HEK293 (cell line): ENCODE results near the gene PIP4K2C.
A peak's percentile ranks its signal among the peaks of the same experiment; 100 is the strongest.
"Not testable (repeated sequence)": the region's sequence is repeated elsewhere in the genome, so short reads cannot be mapped to it uniquely, and the experiment has no call there.

Experiments used
- CTCF ChIA-PET: fragments of 350-600 bp; formaldehyde crosslinking; extraction: SDS; loops from one replicate; lab custom pipeline; 2021; ENCODE audit warnings: antibody characterized with exemption; lab: Yijun Ruan, JAX
- POLR2A ChIA-PET: fragments of 300-600 bp; formaldehyde crosslinking; extraction: SDS; loops from one replicate; lab custom pipeline; 2020; ENCODE audit warnings: antibody characterized with exemption, inconsistent platforms; lab: Yijun Ruan, JAX
- H3K27ac ChIP-seq: fragments of 200-500 bp; sonication (Bioruptor generic); 2 replicates; pipeline ENCODE4 v1.5.1; 2014; ENCODE audit warnings: low read depth, low read length, control low read depth, inconsistent platforms; ENCODE audit errors: extremely low read depth
- H3K36me3 ChIP-seq, 2 experiments: fragments of 200-500 bp in 1 of 2; sonication (Bioruptor generic) in 1 of 2; 1 replicate in 1 of 2; 2 replicates in 1 of 2; pipeline ENCODE4 v1.5.1; 2014 to 2017; ENCODE audit warnings: inconsistent platforms in 2 of 2, low read length in 2 of 2; ENCODE audit not compliant: control insufficient read depth in 2 of 2, insufficient read depth in 1 of 2
- H3K4me1 ChIP-seq: fragments of 200-500 bp; sonication (Bioruptor generic); 2 replicates; pipeline ENCODE4 v1.5.1; 2014; ENCODE audit warnings: mild to moderate bottlenecking, low read length, inconsistent platforms; ENCODE audit not compliant: control insufficient read depth, insufficient read depth
- H3K4me3 ChIP-seq: 2 replicates; pipeline ENCODE4 v1.5.1; 2011; ENCODE audit warnings: low read depth, mild to moderate bottlenecking, control low read depth, low read length, moderate library complexity
- H3K9me3 ChIP-seq: fragments of 200-500 bp; sonication (Bioruptor generic); 2 replicates; pipeline ENCODE4 v1.5.1; 2014; ENCODE audit warnings: low read depth, low read length, inconsistent platforms; ENCODE audit not compliant: control insufficient read depth, insufficient read depth
- EGR2 ChIP-seq: fragments of 450-650 bp; formaldehyde crosslinking; IDR thresholded peaks from 2 replicates; pipeline ENCODE4 v1.5.1; 2016; ENCODE audit warnings: low read depth, missing biosample characterization, missing genetic modification characterization
- HOXA7 ChIP-seq: sonication (generic); formaldehyde crosslinking; IDR thresholded peaks from 2 replicates; pipeline ENCODE4 v1.8.1; 2022; ENCODE audit warnings: missing genetic modification reagents, borderline replicate concordance
- KLF1 ChIP-seq: fragments of 450-650 bp; formaldehyde crosslinking; IDR thresholded peaks from 2 replicates; pipeline ENCODE4 v1.5.1; 2016; ENCODE audit warnings: missing biosample characterization, missing genetic modification characterization
- SCRT1 ChIP-seq: fragments of 450-650 bp; formaldehyde crosslinking; IDR thresholded peaks from 2 replicates; pipeline ENCODE4 v1.5.1; 2016; ENCODE audit warnings: missing biosample characterization, missing genetic modification characterization, borderline replicate concordance
- YY1 ChIP-seq: fragments of 450-650 bp; formaldehyde crosslinking; IDR thresholded peaks from 2 replicates; pipeline ENCODE4 v1.5.1; 2018; ENCODE audit warnings: missing biosample characterization, missing genetic modification characterization
- ZNF121 ChIP-seq: fragments of 450-650 bp; formaldehyde crosslinking; IDR thresholded peaks from 2 replicates; pipeline ENCODE4 v1.5.1; 2016; ENCODE audit warnings: missing biosample characterization, missing genetic modification characterization
- ZNF174 ChIP-seq: fragments of 450-650 bp; formaldehyde crosslinking; IDR thresholded peaks from 2 replicates; pipeline ENCODE4 v1.5.0; 2017; ENCODE audit warnings: missing biosample characterization, mild to moderate bottlenecking, missing genetic modification characterization
- ZNF239 ChIP-seq: fragments of 450-650 bp; formaldehyde crosslinking; IDR thresholded peaks from 2 replicates; pipeline ENCODE4 v1.5.1; 2016; ENCODE audit warnings: missing biosample characterization, missing genetic modification characterization
- ZNF335 ChIP-seq: fragments of 450-650 bp; formaldehyde crosslinking; conservative IDR thresholded peaks from 2 replicates; pipeline ENCODE4 v1.5.1; 2016; ENCODE audit warnings: missing biosample characterization, missing genetic modification characterization
- ZNF394 ChIP-seq: fragments of 450-650 bp; formaldehyde crosslinking; IDR thresholded peaks from 2 replicates; pipeline ENCODE4 v1.5.1; 2016; ENCODE audit warnings: missing biosample characterization, missing genetic modification characterization, mild to moderate bottlenecking, moderate library complexity, borderline replicate concordance
- ZNF521 ChIP-seq: fragments of 450-650 bp; formaldehyde crosslinking; IDR thresholded peaks from 2 replicates; pipeline ENCODE4 v1.5.1; 2017; ENCODE audit warnings: missing biosample characterization, mild to moderate bottlenecking, missing genetic modification characterization
- ZNF549 ChIP-seq: fragments of 450-650 bp; IDR thresholded peaks from 2 replicates; pipeline ENCODE4 v1.5.1; 2018; ENCODE audit warnings: missing biosample characterization, missing genetic modification characterization, mild to moderate bottlenecking, inconsistent platforms, moderate library complexity
- ZNF670 ChIP-seq: fragments of 450-650 bp; formaldehyde crosslinking; IDR thresholded peaks from 2 replicates; pipeline ENCODE4 v1.5.1; 2016; ENCODE audit warnings: missing biosample characterization, missing genetic modification characterization, low read depth
- ZNF747 ChIP-seq: fragments of 450-650 bp; formaldehyde crosslinking; IDR thresholded peaks from 2 replicates; pipeline ENCODE4 v1.5.1; 2016; ENCODE audit warnings: missing biosample characterization, missing genetic modification characterization
- TF ChIP-seq, protein P1 (sequence below): fragments of 450-650 bp; formaldehyde crosslinking; IDR thresholded peaks from 2 replicates; pipeline ENCODE4 v1.5.1; 2016; ENCODE audit warnings: missing biosample characterization, missing genetic modification characterization
- TF ChIP-seq, protein P2 (sequence below): fragments of 450-650 bp; formaldehyde crosslinking; IDR thresholded peaks from 2 replicates; pipeline ENCODE4 v1.5.1; 2017; ENCODE audit warnings: missing biosample characterization, missing genetic modification characterization

PIP4K2C gene

DNA sequence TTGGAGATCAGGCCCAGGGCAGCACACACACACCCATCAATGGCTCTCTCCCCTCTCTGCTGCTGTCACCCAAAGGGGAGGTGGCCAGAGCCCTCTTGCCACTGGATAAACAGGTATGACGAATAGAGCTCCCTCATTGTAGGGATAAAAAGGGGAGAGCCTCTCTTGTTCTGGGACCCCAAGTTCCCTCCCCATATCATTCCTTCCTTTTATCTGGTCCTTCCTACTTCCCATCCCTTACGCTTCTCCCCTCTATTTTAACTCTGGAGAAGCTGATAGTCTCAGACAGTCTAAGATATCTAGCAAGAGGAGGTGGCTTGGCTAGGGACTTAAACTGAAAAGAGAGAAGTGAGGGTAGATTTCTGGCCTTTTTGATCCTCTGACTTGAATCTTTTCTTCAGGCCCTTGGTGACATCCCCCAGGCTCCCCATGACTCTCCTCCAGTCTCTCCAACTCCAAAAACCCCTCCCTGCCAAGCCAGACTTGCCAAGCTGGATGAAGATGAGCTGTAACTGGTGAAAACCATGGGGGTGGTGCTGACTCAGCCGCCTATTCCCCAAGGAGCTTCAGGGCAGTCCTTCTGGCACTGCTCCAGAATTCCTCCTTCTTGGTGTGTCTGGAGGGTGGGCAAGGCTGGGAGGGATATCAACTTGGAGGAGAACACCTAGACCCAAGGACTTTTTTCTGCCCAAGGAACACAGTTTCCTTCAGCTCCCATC lies 25.6 kb downstream of the PIP4K2C start (continued):
- TF ChIP-seq YY1 (tag by site-specific recombination) (no peak), EGR2 (tag by site-specific recombination) (peak; percentile 54; the same call in 1 of the 2 replicates)

DNA sequence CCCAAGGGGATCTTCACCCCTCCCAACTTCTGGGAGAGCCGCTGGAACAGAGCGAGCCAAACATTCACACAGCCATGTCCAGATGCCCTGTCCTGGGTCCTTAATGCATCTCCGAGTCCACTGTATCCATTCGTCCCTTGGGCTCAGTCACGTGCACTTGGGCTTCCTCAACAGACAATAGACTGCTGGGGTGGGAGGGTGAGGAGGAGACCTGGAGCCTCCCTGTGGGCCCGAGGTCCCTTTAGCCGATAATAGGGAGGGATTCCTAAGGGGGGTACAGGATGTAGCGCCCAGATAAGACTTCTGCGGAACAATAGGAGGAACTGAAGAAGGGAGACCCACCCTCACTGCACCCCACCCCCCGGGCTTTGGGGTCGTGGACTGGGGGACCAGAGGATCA lies 26.9 kb downstream of the PIP4K2C start:
- ChIA-PET CTCF (interaction anchor here (0.7 kb wide), 1 partner anchor 15 kb away, joined by 4 read pairs; no protein-coding TSS in a partner anchor), POLR2A (no interaction called here)
- TF ChIP-seq ZNF121 (tag by site-specific recombination): no peak
- Histone ChIP-seq H3K4me3 (no peak overlapping the region), H3K36me3 (peaks cover 0 to 66% of the 10 kb centered on the region in 2 experiments; a peak in 1 of 3 replicates), H3K4me1 (no peaks in the 10 kb centered on the region), H3K9me3 (no peaks in the 10 kb centered on the region), H3K27ac (no peak overlapping the region)

DNA sequence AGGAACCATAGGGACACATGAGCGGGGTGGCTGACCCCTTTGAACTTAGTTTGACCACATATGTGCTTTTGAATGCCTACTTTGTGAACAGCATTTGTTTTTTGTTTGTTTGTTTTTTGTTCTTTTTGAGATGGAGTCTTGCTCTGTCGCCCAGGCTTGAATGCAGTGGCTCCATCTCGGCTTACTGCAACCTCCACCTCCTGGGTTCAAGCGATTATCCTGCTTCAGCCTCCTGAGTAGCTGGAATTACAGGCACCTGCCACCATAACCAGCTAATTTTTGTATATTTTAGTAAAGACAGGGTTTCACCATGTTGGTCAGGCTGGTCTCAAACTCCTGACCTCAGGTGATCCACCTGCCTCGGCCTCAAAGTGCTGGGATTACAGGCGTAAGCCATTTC lies 27.4 kb downstream of the PIP4K2C start:
- POLR2A ChIA-PET, H3K27ac ChIP-seq, H3K9me3 ChIP-seq, H3K4me1 ChIP-seq, H3K4me3 ChIP-seq: not testable (repeated sequence)
- peaks cover 0 to 62% of the 10 kb centered on the region in 2 experiments; a peak in 1 of 3 replicates for H3K36me3 ChIP-seq
- CTCF ChIA-PET: interaction anchor here (1.6 kb wide), 1 partner anchor 12 kb away, joined by 4 read pairs; no protein-coding TSS in a partner anchor

DNA sequence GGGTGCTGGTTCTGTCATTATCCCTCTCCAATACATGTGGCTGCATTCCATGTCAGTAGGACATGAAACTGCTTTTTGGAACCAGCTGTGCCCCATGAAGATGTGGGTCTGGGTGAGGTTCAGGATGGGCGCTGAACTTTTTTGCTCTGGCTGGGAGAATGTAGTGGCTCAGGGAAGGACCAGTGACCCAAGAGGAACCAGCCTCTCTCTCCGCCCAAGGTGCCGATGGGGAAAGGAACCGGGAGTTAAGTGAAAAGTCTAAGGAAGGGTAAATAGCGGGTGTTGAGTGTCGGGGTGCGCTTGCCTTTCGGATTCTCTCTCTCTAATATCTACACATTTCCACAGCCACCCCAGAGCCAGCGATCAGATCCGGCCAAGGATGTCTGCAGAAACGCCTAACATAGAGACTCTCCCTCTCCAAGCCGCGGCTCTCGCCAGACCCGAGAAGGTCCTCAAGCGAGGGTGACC lies 28.0 kb downstream of the PIP4K2C start:
- POLR2A ChIA-PET: interaction anchor here (1.1 kb wide), 2 partner anchors 8 to 160 kb away, joined by 3 to 7 read pairs; partner anchors contain the start of gene ARHGEF25
- CTCF ChIA-PET: interaction anchor here (1.6 to 4.5 kb wide), 3 partner anchors 12 to 36 kb away, joined by 4 to 113 read pairs (median 6); partner anchors contain the start of gene B4GALNT1
- H3K4me3 ChIP-seq: no peak overlapping the region

More for the DNA sequence above, 28.0 kb downstream of the PIP4K2C start:
- no peaks in the 10 kb centered on the region for H3K9me3 ChIP-seq
- no peak overlapping the region for H3K27ac ChIP-seq
- H3K36me3 ChIP-seq: peaks cover 0 to 57% of the 10 kb centered on the region in 2 experiments; a peak in 1 of 3 replicates
- H3K4me1 ChIP-seq: no peaks in the 10 kb centered on the region
- no peak for TF ChIP-seq SCRT1 (tag by site-specific recombination)
- TF ChIP-seq ZNF239 (tag by site-specific recombination): no peak
- TF ChIP-seq, protein P1, sequence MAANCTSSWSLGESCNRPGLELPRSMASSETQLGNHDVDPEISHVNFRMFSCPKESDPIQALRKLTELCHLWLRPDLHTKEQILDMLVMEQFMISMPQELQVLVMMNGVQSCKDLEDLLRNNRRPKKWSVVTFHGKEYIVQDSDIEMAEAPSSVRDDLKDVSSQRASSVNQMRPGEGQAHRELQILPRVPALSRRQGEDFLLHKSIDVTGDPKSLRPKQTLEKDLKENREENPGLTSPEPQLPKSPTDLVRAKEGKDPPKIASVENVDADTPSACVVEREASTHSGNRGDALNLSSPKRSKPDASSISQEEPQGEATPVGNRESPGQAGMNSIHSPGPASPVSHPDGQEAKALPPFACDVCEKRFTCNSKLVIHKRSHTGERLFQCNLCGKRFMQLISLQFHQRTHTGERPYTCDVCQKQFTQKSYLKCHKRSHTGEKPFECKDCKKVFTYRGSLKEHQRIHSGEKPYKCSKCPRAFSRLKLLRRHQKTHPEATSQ (tag by site-specific recombination): no peak
- no peak for TF ChIP-seq ZNF394
- TF ChIP-seq ZNF521 (tag by site-specific recombination): no peak
- no peak for TF ChIP-seq HOXA7 (CRISPR knock-in tag)
- TF ChIP-seq, protein P2, sequence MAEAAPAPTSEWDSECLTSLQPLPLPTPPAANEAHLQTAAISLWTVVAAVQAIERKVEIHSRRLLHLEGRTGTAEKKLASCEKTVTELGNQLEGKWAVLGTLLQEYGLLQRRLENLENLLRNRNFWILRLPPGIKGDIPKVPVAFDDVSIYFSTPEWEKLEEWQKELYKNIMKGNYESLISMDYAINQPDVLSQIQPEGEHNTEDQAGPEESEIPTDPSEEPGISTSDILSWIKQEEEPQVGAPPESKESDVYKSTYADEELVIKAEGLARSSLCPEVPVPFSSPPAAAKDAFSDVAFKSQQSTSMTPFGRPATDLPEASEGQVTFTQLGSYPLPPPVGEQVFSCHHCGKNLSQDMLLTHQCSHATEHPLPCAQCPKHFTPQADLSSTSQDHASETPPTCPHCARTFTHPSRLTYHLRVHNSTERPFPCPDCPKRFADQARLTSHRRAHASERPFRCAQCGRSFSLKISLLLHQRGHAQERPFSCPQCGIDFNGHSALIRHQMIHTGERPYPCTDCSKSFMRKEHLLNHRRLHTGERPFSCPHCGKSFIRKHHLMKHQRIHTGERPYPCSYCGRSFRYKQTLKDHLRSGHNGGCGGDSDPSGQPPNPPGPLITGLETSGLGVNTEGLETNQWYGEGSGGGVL (tag by site-specific recombination): no peak
- no peak for TF ChIP-seq ZNF747
- TF ChIP-seq ZNF335: no peak
- no peak for TF ChIP-seq ZNF174 (tag by site-specific recombination)
- TF ChIP-seq ZNF549 (tag by site-specific recombination): no peak
- TF ChIP-seq ZNF670 (tag by site-specific recombination): no peak
- TF ChIP-seq KLF1: no peak
